Osteocyte (in vitro differentiated cells): Measurements from ENCODE around the gene MKRN2OS. TPM values are rescaled to one million over a fixed set of nuclear protein-coding genes. Genes with fewer than 3 reads are reported as not detected.
A peak's percentile ranks its signal among the peaks of the same experiment; 100 is the strongest.

Experiments
- DNase-seq: peaks from one replicate; pipeline ENCODE4 v3.0.0; 2021; ENCODE audit warnings: mixed read lengths; ENCODE audit not compliant: unreplicated experiment; ENCODE audit errors: extremely low spot score
- H3K27ac Mint-ChIP-seq: one replicate; pipeline ENCODE4 v1.8.0; 2021; ENCODE audit warnings: mild to moderate bottlenecking, mixed read lengths; ENCODE audit not compliant: unreplicated experiment
- H3K27me3 Mint-ChIP-seq: one replicate; pipeline ENCODE4 v1.8.0; 2021; ENCODE audit warnings: mixed read lengths; ENCODE audit not compliant: unreplicated experiment
- H3K36me3 Mint-ChIP-seq: one replicate; pipeline ENCODE4 v1.8.0; 2021; ENCODE audit warnings: mixed read lengths; ENCODE audit not compliant: unreplicated experiment
- H3K4me1 Mint-ChIP-seq: one replicate; pipeline ENCODE4 v1.8.0; 2021; ENCODE audit warnings: mixed read lengths; ENCODE audit not compliant: unreplicated experiment
- H3K4me3 Mint-ChIP-seq: one replicate; pipeline ENCODE4 v1.8.0; 2021; ENCODE audit warnings: mild to moderate bottlenecking, moderate library complexity, mixed read lengths; ENCODE audit not compliant: unreplicated experiment
- H3K9me3 Mint-ChIP-seq: one replicate; pipeline ENCODE4 v1.8.0; 2021; ENCODE audit warnings: mixed read lengths; ENCODE audit not compliant: unreplicated experiment
- total RNA-seq: library from RNA; stranded (reverse); gene quantifications from 2 replicates; pipeline ENCODE4 v1.2.1, GENCODE V29; 2021
- TF ChIP-seq, protein P1 (sequence below): fragments of 200-600 bp; sonication (generic); IDR thresholded peaks from 2 replicates; pipeline ENCODE4 v1.5.0; 2021; ENCODE audit warnings: antibody characterized with exemption, mild to moderate bottlenecking, moderate library complexity

The MKRN2OS gene
- total RNA-seq, 1 donor from 2014 or later, result not detected

DNA sequence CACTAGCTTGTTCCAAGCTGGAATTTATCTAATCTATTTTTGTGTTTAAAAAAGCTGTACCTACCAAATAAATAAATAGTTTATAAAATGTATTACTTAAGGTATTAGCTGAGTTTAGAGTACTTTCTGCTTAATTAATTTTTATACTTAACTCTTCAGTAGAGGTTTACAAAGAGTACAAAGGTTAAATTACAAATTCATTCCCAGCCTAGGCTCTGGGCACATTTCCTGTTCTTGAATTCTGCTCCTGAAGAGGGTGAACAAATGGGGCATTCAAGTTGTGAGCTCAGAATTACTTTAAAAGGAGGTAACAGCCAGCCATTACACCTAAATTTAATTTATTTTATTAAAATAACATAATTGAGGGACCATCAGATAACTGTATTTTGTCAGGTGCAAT is 38.0 kb upstream of the MKRN2OS start:
- H3K27me3 Mint-ChIP-seq, result no peaks in the 10 kb centered on the region
- TF ChIP-seq, protein P1, sequence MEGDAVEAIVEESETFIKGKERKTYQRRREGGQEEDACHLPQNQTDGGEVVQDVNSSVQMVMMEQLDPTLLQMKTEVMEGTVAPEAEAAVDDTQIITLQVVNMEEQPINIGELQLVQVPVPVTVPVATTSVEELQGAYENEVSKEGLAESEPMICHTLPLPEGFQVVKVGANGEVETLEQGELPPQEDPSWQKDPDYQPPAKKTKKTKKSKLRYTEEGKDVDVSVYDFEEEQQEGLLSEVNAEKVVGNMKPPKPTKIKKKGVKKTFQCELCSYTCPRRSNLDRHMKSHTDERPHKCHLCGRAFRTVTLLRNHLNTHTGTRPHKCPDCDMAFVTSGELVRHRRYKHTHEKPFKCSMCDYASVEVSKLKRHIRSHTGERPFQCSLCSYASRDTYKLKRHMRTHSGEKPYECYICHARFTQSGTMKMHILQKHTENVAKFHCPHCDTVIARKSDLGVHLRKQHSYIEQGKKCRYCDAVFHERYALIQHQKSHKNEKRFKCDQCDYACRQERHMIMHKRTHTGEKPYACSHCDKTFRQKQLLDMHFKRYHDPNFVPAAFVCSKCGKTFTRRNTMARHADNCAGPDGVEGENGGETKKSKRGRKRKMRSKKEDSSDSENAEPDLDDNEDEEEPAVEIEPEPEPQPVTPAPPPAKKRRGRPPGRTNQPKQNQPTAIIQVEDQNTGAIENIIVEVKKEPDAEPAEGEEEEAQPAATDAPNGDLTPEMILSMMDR, result no peak
- no peak for DNase-seq
- H3K4me1 Mint-ChIP-seq, result no peaks in the 10 kb centered on the region
- no peaks in the 10 kb centered on the region for H3K9me3 Mint-ChIP-seq
- H3K4me3 Mint-ChIP-seq, result no peak overlapping the region
- no peak overlapping the region for H3K27ac Mint-ChIP-seq
- peaks cover 59% of the 10 kb centered on the region for H3K36me3 Mint-ChIP-seq

DNA sequence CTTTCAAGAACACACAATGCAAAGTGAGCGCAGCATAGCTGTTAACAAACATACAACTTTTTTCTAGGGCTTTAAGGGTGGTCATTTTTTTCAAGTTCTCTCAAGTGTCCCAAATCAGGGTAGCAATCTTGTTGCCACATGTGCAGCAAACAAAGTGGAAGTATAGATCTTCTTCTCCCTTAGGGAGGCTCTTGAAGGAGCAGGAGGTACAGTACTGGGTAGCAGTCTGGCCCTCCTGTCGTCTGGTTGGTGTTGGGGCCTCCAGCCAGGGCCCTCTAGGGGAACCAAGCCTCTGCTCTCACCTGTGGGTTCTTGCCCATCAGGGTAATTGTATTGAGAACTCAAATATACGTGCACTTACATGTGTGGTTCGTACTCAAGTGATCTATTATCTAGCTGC is 37.4 kb upstream of the MKRN2OS start:
- Mint-ChIP-seq H3K9me3 (no peaks in the 10 kb centered on the region), H3K4me1 (no peaks in the 10 kb centered on the region), H3K4me3 (no peak overlapping the region), H3K27ac (no peak overlapping the region), H3K36me3 (peaks cover 60% of the 10 kb centered on the region), H3K27me3 (no peaks in the 10 kb centered on the region)
- TF ChIP-seq, protein P1, result no peak
- DNase-seq, result no peak

DNA sequence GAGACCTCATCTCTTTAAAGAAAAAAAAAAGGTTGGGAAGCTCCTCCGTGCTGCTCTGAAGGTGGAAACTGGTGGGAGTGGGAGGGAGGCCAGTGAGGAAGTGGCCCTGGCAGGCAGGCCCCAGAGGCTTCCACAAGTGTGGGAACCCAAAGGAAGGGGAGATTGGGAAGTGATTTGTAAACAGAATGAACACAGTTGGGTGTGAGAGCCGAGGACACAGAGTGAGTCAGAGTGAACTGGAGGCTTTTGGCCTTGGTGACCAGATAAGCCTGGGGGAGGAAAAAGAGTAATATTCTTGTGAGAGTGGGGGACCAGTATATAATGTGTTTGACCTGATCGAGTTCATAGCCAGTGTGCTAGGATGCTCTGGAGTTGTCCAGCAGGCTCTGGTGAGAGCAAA is 34.6 kb upstream of the MKRN2OS start:
- peaks cover 66% of the 10 kb centered on the region for H3K36me3 Mint-ChIP-seq
- TF ChIP-seq, protein P1, result no peak
- H3K27me3 Mint-ChIP-seq, result no peaks in the 10 kb centered on the region
- no peaks in the 10 kb centered on the region for H3K9me3 Mint-ChIP-seq
- no peaks in the 10 kb centered on the region for H3K4me1 Mint-ChIP-seq
- no peak for DNase-seq
- peak overlapping the region; percentile 42 for H3K27ac Mint-ChIP-seq
- H3K4me3 Mint-ChIP-seq, result no peak overlapping the region

DNA sequence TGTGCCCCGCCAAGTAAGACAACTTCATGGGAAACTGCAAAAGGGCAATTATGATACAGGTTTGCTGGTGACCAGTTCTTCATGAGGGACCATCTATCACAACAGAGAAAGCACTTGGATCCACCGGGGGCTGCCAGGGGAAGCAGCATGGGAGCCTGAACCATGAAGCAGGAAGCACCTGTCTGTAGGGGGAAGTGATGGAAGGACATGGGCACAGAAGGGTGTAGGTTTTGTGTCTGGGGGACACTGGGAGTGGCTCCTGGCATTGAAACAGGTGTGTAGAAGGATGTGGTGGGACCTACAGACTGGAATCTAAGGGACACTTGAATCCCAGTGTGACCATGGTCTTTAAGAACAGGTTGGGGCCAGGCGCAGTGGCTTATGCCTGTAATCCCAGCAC is 34.2 kb upstream of the MKRN2OS start:
- H3K4me3 Mint-ChIP-seq, result no peak overlapping the region
- no peaks in the 10 kb centered on the region for H3K4me1 Mint-ChIP-seq
- H3K27ac Mint-ChIP-seq, result peak overlapping the region; percentile 42
- DNase-seq, result no peak
- peaks cover 65% of the 10 kb centered on the region for H3K36me3 Mint-ChIP-seq
- no peaks in the 10 kb centered on the region for H3K27me3 Mint-ChIP-seq
- TF ChIP-seq, protein P1, result no peak
- H3K9me3 Mint-ChIP-seq, result no peaks in the 10 kb centered on the region

DNA sequence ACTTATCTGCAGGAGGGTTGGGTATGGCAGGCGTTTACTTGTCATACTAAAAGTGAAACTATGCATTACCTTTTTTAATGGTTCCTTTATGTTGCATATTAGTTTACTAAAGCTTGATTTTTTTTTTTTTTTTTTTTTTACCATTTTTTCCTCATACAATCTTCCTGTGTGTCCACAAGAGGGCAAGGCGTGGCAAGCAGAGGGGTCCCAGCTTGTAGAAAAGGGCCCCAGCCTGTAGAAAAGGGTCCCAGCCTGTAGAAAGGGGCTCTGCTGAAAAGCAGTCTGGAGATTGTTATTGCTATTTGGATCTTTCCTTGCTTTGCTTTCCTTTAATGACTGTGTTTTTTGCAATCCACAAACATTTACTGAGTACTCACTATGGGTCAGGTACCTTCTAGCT is 33.4 kb upstream of the MKRN2OS start:
- H3K27me3 Mint-ChIP-seq, result no peaks in the 10 kb centered on the region
- H3K4me3 Mint-ChIP-seq, result no peak overlapping the region
- TF ChIP-seq, protein P1, result peak; percentile 24
- H3K9me3 Mint-ChIP-seq, result no peaks in the 10 kb centered on the region
- no peak for DNase-seq
- H3K4me1 Mint-ChIP-seq, result no peaks in the 10 kb centered on the region
- H3K27ac Mint-ChIP-seq, result no peak overlapping the region
- H3K36me3 Mint-ChIP-seq, result peaks cover 61% of the 10 kb centered on the region
